Fibroblast of skin of right quadriceps (primary cell): ENCODE results near the gene HEPACAM.
A peak's percentile ranks its signal among the peaks of the same experiment; 100 is the strongest.

ENCODE experiments used
- DNase-seq: peaks from one replicate; pipeline ENCODE4 v3.0.0-alpha.2; 2013

HEPACAM gene

DNA sequence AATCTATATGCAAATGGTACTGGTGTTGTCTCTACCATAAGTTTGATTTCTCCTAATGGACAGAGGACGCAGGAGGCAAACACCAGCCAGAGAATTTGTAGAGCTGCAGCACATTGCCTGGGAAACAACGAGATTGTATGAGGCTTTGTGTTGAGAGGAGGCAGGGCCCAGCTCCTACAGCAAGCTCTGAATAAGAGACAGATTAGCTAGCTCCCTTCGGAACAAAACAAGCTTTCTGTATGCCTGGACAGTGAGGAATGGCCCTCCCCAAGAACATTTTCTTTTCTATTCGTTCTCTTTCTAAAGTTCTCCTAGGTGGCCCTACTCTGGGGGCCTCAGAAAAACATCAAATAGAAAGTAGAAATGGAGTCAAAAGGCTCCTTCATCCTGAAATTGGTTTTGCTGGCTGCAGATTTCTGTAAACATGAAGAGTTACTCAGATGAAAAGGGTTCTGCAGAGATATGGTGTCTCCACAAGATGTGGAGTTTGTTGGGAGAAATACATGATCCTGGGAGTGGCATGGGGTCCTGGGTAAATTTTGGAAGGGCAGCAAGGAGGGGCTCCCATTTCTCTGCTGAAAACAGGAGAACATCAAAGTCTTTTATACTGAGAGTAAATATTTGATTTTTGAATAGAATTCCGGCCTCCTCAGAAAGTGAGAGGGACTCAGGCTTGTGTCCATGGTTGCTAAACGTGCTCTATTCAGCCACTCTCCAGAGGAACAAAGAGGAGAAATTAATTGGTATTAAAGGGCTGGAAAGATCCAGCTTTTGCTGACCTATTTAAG lies 6.8 kb upstream of the HEPACAM start:
- no peak for DNase-seq

DNA sequence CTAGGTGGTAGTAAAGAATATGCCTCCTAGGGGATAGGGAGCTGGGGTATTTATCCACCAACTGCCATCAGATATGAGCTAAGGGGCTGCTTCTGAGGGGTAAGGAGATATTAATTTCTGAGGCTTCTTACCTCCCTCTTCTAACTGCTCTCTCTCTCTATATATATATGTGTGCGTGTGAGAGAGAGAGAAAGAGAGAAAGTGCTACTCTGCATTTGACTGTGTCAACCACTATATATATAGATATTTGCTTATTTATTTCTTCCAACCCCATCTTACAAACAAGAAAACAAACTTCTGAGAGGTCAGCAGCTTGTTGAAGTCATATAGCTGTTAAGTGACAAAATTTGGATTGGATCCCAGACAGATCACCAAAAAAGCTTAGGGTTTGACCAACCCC lies 5.9 kb upstream of the HEPACAM start:
- DNase-seq = no peak

DNA sequence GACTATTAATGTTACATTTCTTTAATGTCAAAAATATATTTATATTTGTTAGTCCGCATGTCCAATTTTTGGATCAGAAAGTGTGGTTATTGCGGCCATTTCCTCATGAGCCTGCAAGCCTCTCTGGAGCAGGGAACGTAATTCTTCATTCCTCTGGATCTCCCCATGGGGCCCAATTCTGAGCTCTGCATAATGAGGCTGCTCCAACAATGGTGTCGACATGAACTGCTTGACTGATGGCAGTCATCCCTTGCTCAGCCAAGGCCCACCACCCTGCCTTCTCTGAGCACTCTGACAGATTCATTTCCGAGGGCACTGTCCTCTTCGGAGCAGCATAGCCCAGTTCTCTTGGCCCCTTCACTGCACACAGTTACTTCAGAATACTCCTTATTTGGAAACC lies 3.1 kb upstream of the HEPACAM start:
- DNase-seq = no peak

DNA sequence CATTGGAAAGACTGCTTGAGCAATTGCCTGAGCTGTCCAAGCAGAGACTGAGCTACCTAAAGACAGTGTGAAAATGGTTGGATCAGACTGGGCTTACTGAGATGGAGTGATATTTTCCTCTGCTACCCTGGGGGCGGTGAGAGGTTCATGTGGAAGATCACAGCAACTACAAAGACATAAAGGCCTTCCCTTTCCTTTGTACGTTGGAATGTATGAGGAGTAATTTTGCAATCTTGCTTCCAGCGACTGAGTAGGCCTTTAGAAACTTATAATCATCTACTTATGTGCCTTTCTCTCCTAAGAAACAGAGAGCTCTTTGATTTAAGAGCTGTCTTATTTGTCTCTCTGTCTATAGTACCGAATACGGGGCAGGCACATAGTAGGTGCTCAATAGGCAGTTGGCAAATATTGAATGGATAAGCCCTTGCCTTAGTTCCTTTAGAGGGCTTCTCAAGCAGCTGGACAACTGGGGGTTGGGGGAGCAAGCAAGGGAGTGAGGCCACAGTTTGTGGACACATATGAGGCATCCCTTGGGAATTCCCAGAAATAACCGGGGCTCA lies 2.4 kb upstream of the HEPACAM start:
- no peak for DNase-seq

DNA sequence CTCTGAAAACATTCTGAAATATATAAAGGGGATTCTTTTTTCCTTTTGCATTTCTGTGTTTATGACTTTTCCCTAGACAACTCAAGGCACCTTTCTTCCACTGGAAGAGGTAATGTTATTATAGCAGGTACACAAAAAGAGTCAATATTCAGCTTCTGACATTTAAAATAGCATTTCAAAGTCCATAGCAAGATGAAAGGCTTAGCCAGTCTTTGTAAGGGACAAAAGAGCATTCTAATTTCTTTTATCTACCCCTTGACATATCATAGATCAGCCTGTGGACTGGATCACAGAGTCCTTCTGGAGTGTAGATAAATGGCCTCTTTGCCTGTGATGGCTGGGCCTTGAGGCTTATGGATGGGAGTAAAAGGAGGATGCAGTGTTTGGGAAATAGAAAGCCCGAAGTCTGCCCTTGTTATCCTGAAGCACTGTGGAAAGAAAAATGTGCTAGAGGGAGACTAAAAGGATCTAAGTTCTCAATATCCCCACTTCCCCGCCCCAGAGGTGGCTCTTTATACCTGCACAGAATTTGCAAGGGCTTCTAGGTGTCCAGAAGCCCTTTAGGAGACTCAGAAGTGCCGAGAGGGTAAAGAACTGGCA lies 1.6 kb upstream of the HEPACAM start:
- no peak for DNase-seq

DNA sequence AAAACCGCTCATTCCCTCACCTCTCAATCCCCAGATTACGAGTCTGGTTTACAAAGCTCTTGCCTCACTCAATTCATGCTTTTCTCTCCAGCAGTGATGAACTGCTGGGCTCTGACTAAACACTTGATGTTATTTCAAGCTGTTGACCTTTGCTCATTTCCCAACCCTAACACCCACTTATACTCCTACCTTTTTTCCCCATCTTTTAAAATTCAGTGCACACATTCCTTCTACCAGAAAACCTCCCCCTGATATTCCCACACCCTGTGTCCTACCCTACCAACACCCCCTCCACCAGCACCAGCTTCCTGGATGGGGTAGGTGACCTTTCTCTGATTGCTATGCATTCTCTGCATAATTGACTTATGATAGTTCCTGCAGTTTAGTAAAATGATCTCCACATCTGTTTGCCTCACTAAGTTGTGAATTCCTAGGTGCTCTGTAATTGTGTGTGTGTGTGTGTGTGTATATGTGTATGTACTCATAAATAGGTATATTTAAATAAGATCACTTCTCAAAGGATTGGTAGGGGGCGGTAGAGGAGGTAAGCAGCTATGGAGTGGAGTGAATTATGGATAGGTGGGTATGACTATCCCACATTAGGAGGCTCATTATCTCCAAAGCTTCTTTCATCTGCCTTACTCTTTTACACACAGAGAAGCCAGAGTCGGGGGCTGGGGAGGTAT lies 842 bp downstream of the HEPACAM start:
- DNase-seq = peak; percentile 76

DNA sequence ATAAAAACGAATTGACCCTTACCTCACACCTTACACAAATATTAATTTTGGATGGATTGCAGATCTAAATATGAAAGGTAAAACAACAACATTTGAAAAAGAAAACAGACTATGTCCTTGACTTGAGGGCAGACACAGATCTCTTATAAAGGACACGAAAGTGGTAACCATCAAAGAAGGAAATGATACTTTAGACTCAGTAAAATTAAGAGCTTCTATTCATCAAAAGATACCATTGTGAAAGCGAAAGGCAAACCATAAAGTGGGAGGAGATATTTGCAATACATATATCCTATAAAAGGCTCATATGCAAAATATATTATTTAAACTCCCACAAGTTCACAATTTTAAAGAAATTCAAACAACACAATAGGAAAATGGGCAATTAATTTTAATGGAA lies 5.0 kb downstream of the HEPACAM start:
- DNase-seq = no peak

DNA sequence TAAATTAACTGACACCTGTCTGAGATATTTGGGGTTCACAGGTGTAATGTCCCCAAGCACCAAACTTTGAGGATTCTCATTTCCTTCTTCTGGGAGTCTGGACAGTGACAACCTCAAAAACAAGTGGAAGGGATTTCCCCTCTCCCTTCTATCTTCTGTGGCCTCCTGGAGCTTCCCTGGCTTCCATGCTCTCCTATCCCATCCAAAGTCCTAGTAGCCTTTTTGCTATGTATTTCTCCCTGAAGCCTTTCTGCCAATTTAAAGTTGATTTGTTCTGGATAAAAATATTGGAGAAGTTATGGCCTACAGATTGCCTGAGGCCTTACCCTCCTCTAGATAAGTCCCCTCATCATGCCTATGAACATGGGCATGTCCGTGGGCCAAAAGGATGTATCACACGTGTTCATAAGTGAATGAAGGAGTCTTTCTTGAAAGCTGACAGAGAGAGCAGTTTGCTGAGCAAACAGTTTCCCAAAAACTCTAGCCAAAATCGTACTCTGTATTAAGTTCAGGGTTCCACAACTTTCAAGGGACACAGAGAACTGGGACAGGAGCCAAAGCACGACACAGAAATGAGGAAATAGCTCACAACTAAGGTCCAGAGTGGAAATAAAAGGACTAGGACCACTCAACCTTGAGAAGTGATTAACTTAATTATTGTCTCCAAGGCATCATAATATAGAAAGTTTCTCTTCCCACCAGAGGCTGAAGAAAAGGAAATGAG lies 6.7 kb downstream of the HEPACAM start:
- DNase-seq = no peak

DNA sequence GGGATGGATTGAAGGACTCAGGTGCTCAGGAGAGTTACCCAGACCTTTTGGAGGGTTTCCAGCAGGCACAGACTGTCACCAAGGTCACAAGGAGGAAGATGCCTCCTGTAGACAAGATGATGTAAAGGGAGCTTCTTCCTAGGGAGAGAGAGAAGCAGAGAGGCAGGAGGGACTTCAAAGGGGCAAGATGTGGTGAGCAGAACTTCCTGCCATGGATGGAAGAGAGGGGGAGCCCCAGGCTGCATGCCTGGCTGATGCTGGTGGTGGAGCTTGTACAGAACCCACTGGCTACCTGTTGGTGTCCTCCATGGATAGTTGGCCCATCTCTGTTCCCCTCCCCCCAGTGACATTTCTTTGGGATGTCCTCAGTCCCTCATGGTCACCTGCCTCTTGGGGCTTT lies 12.6 kb downstream of the HEPACAM start:
- no peak for DNase-seq

DNA sequence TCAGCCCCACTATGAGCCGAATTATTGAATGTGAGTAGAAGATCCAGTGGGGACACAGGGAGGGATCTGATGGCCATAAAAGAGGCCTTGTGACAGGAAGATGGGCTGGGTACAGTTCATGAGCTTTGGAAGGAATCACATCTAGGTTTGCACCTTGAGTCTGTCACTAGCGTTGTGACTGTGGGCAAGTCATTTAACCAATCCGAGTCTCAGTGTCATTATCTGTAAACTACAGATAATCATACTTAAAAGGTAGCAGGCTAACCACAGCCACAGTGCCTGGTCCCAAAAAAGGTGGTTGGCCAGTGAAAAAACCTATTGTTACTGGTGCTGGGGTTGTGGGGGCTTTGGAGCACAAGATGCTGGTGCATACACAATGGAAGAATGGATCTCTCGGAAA lies 13.0 kb downstream of the HEPACAM start:
- DNase-seq = no peak

DNA sequence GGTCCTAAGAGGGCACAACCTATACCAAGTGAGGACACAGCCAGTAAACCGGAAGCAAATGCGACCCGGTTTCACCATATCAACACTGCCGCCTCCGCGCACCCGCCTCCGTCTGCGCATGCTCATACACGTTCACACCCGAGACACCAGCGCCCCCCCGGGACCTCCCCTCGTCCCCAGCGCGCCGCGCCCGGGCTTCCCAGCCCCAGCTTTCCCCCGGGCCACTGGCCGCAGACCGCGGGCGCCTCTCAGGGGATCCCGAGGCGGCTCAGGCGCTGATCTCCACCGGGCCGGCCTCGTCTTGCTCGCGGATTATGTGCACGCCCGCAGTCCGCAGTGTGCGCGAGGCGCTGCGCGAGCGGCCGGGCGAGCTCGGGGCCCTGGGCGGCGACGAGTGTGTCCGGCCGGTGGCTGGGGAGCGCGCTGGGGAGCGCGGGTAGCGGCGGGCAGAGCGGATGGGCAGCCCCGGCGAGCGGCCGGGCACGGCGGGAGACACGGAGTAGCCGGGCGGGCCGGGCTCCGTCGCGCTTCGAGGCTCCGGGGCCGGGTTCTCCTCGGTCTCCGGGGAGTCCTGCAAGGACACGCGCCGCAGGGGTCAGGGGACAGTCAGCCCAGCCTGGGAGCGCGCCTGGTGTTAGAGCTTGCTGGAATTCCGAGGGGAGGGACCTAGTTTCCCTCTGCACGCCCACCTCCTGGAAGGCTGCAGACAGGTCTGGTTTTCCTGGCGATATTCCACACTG lies 14.8 kb downstream of the HEPACAM start:
- peak; percentile 74 for DNase-seq

DNA sequence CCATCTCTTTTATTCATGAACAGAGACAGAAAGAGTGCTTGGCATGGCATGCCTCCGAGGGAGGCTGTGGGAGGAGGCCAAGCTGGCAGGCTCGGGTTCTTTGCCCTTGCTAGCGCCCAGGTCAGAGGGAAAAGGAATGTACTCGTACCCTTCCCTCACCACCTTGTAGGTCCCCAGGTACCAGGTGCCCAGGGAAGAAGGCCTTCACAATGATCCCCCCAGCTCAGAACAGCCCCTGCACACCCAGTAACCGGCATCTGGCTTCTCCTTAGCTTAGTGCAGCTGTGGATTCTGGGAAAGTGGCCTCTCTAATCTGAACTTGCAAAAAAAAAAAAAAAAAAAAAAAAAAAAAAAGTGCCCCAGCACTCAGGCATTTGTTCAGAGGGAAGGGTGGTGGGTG lies 15.5 kb downstream of the HEPACAM start:
- no peak for DNase-seq

DNA sequence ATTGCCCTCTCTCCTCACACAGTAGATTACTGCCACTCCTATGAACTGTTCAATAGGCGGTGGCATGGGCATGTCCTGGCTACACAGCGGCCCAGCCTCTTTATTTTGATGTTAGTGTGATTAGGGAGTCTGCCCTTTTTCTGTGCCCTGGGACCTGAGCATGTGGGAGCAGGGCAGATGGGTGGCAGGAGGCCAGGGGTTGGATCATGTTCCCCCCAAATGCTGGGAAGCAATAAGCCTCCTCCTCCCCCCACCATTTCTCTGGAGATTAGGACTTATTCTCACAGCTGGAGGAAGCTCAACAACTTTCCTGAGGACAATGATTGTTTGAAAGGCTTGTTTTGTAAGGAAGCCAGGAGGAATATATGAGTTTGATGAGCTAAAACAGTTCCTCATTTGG lies 15.9 kb downstream of the HEPACAM start:
- DNase-seq = no peak

DNA sequence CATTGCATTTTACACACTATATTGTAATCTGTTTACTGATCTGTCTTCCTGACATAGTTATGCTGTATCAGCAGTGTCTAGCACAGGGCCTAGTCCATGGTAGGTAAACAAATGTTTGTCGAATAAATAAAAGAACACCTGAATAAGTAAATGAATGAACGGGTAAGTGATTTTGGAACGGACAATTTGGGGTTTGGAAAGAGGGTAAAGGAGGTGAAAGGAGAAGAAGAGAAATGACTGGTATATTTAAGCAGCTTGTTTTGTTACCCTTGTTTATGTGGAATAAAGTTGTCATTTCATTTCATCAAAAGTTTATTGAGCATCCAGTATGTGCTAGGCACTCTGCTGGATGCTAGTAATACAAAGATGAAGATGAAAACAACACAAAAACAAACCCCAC lies 16.9 kb downstream of the HEPACAM start, which contains the start of gene HEPN1:
HEPN1 (plus strand) TSS at position 301 of the 400 bp plus-strand sequence.
- no peak for DNase-seq

DNA sequence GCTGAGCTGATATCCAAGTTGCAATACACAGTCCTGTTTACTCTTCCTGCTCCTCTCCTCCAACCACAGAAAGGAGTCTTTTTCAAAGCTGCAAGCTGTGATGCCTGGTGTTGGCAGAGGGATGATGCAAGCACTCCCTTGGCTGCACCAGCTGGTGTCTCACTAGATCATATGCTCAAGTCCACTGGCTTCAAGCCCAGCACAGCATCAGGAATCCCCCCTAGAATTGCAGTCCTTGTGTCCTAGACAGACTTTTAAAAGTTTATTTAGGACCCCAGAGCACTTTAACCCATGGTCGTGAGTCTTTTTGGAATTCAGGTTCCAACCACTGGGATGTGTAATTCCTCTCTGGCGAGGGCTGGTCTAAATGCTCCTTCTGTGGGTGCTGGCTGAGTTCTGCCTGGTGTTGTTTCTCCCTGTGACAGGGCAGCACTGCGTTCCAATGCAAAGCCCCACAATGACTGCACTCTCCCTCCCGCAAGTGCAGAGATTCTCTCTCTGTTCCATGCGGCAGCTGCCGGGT lies 18.7 kb downstream of the HEPACAM start:
- peak; percentile 37 for DNase-seq

DNA sequence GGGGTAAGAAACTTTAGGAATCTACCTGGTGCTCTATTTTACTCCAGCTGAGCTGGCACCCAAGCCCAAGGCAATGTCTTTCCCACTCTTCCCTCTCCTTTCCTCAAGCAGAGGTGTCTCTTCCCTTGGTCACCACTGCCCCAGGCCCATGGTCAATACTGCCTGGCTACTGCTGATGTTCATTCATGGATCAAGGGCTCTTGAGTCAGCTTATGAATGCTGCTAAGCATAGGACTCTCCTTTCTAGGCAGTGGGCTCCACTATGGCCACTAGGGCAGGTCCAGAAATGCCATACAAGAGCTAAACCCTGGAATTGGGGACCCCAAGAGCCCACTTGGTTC lies 19.5 kb downstream of the HEPACAM start:
- no peak for DNase-seq

DNA sequence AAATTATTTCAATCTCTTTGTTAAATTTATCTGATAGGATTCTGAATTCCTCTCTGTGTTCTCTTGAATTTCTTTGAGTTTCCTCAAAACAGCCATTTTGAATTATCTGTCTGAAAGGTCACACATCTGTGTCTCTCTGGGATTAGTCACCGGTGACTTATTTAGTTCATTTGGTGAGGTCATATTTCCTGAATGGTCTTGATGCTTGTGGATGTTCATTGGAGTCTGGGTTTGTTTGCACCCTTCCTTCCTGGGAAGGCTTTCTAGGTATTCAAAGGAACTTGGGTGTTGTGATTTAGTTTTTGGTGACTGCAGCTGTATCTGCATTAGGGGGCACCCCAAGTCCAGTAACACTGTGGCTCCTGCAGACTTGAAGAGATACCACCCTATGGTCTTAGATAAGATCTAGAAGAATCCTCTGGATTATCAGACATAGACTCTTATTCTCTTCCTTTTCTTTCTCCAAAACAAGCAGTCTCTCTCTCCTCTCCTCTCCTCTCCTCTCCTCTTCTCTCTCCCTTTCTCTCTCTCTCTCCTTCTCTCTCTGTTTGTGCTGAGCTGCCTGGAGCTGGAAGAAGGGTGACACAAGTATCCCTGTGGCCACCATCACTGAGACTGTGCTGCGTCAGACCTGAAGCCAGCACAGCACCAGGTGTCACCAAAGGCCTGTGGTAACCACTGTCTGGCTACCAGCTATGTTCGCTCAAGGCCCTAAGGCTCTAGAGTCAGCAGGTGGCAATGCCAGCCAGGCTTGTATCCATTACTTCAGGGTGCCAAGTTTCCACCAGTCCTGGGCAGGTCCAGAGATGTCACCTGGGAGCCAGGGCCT lies 20.1 kb downstream of the HEPACAM start:
- DNase-seq = peak; percentile 45

DNA sequence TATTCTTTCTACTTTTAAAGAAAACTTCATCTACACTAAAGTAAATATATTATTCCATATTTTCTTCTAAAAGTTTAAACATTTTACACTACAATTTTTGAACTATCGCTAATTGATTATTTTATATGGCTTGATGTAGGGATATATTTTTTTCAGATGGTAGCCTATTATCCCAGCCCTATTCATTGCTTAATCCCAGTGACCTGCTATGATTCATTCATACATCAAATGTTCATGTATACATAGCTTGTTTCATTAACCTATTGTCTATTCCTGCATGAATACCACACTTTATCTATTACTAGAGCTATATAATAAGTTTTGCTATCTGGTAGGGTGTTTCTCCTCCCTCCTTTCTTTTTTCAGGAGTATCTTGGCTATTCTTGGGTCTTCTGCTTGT lies 33.2 kb downstream of the HEPACAM start:
- no peak for DNase-seq

DNA sequence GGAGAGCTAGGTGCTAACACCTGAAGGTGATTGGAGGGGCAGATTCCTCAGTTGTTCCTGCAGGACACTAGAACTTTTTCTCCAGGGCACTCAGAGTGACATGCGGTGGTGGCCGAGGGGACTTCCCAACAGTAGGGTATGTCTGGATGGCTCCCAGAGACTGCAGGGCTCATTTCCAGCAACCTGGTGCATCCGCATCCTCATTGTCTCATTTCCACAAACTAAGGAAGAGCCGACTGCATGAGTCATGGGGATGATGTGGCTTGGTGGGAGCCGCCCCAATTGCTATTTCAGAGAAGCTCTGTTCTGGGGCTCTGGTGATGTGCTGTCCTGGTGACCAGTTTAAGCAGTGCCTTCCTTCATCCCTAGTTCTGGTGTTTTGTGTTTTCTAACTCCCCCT lies 35.4 kb downstream of the HEPACAM start:
- peak; percentile 93 for DNase-seq

DNA sequence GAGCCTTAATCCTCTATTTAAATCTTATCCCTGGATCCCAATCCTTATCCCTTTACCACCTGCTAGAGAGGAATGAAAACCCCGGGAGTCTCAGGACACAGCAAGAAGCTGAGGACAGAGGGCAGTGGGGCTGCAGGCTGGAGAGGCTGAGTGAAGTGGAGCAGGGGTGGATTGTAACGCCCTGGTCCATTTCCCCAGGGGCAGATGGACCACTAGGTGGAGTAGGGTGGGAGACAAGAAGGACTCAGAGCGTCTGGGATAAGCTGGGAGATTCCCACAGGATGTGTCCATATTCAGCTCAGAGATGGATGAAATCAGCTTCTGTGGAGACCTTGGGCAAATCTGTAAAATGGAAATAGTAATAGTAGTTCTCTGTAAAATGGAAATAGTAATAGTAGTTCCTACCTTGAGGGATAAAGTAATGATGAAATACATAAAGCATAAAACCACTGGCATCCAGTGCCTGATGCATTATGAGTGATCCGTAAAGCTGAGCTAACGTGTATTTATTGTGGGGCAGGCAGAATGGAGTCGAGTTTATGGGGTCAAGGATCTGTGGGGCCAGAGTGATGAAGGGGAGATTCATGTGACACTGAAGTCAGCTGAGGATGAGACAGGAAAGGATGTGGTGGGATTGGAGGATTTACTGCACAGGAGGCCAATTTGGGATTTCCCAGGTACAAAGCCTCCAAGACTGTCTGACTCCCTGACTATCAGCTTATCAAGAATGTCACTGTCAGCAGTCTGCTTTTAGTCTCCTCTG lies 36.3 kb downstream of the HEPACAM start:
- no peak for DNase-seq

DNA sequence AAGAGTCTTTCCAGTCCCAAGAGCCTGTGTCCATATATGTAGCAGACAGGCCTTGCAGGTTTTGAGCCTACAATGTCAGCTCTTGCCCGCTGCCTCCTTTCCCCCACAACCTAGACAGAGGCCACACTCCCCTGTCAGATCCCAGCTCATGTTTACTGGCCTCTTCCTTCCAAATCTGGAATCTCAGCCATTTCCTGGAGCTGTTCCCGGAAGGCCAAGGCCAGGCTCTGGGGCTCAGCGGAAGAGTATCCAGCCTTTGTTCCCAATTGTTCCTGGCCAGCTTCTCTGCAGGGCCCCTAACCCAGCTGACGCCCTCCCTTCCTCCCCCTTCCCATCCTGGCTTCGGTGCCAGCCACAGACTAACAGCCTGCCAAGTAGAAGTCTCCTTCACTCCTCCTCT lies 37.1 kb downstream of the HEPACAM start:
- DNase-seq = peak; percentile 81
